NCI-H2029 (cell line): ENCODE results near the gene CSNK1A1.
"Not testable (repeated sequence)": the region's sequence is repeated elsewhere in the genome, so short reads cannot be mapped to it uniquely, and the experiment has no call there.

ENCODE experiments used
- DNase-seq: peaks from one replicate; lab custom pipeline; 2025; lab: John Stamatoyannopoulos, UW

Gene CSNK1A1

GRCh38 chr5:149572576-149573231 is 21.5 kb upstream of the CSNK1A1 start:
- no peak for DNase-seq

- DNase-seq, result no peak
These were observed 20.9 kb upstream of the CSNK1A1 start for GRCh38 chr5:149572170-149572569.

- DNase-seq, result no peak
These were observed 16.0 kb upstream of the CSNK1A1 start for GRCh38 chr5:149567226-149567625.

- peak; percentile 70 for DNase-seq
These were observed 13.4 kb upstream of the CSNK1A1 start for GRCh38 chr5:149564542-149565140.

GRCh38 chr5:149563466-149563865 is 12.2 kb upstream of the CSNK1A1 start:
- no peak for DNase-seq

GRCh38 chr5:149561848-149562247 is 10.6 kb upstream of the CSNK1A1 start:
- peak; percentile 18 for DNase-seq

- DNase-seq, result no peak
These were observed 8.5 kb upstream of the CSNK1A1 start for GRCh38 chr5:149559706-149560105.

GRCh38 chr5:149552553-149553160 is 1.4 kb upstream of the CSNK1A1 start:
- DNase-seq, result no peak

- no peak for DNase-seq
These were observed 827 bp upstream of the CSNK1A1 start for GRCh38 chr5:149552038-149552494.

- DNase-seq, result no peak
These were observed 529 bp downstream of the CSNK1A1 start for GRCh38 chr5:149550594-149551226.

- DNase-seq, result peak; percentile 34
These were observed 1.0 kb downstream of the CSNK1A1 start for GRCh38 chr5:149550268-149550583.

- peak; percentile 65 for DNase-seq
These were observed 1.6 kb downstream of the CSNK1A1 start for GRCh38 chr5:149549461-149550267.

GRCh38 chr5:149546974-149547373 is 4.3 kb downstream of the CSNK1A1 start:
- peak; percentile 35 for DNase-seq

GRCh38 chr5:149545327-149545726 is 5.9 kb downstream of the CSNK1A1 start:
- DNase-seq, result no peak

GRCh38 chr5:149544028-149544420 is 7.2 kb downstream of the CSNK1A1 start:
- DNase-seq, result no peak

- no peak for DNase-seq
These were observed 7.7 kb downstream of the CSNK1A1 start for GRCh38 chr5:149543361-149544027.

- DNase-seq, result no peak
These were observed 9.3 kb downstream of the CSNK1A1 start for GRCh38 chr5:149541893-149542292.

- no peak for DNase-seq
These were observed 11.2 kb downstream of the CSNK1A1 start for GRCh38 chr5:149540089-149540488.

GRCh38 chr5:149537374-149537975 is 13.8 kb downstream of the CSNK1A1 start:
- DNase-seq, result no peak

GRCh38 chr5:149535787-149536186 is 15.5 kb downstream of the CSNK1A1 start:
- DNase-seq, result not testable (repeated sequence)

GRCh38 chr5:149532413-149532812 is 18.8 kb downstream of the CSNK1A1 start:
- no peak for DNase-seq
